GM20000 (cell line): Measurements from ENCODE around the gene CLK3.
A peak's percentile ranks its signal among the peaks of the same experiment; 100 is the strongest.
"Not testable (repeated sequence)": the region's sequence is repeated elsewhere in the genome, so short reads cannot be mapped to it uniquely, and the experiment has no call there.

Experiments
- DNase-seq: peaks from one replicate; pipeline ENCODE4 v3.0.0; 2012; ENCODE audit warnings: low spot score
- TF ChIP-seq, protein P1 (sequence below): IDR thresholded peaks from 2 replicates; pipeline ENCODE4 v1.5.1; 2012; ENCODE audit warnings: mild to moderate bottlenecking, control low read depth; ENCODE audit errors: extremely low read depth, missing control alignments

CLK3 gene

DNA sequence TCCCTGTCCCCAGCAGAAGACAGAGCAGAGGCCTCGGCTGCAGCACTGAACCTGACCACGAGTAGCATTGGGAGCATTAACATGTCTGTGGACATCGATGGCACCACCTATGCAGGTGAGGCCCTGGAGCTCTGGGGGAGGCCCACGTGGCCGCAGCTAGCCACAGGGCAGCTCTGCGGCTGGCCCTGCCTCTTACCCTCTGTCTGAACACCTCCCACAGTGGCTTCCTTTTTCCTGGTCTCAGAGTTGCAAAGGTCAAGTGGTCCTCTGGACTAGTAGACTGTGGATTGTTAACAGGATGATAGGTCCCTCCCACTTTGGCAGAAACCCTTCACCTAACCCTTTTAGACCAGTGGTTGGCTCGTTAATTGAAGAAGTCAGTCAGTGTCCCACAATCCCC lies 22.5 kb upstream of the CLK3 start:
- no peak for DNase-seq
- TF ChIP-seq, protein P1, sequence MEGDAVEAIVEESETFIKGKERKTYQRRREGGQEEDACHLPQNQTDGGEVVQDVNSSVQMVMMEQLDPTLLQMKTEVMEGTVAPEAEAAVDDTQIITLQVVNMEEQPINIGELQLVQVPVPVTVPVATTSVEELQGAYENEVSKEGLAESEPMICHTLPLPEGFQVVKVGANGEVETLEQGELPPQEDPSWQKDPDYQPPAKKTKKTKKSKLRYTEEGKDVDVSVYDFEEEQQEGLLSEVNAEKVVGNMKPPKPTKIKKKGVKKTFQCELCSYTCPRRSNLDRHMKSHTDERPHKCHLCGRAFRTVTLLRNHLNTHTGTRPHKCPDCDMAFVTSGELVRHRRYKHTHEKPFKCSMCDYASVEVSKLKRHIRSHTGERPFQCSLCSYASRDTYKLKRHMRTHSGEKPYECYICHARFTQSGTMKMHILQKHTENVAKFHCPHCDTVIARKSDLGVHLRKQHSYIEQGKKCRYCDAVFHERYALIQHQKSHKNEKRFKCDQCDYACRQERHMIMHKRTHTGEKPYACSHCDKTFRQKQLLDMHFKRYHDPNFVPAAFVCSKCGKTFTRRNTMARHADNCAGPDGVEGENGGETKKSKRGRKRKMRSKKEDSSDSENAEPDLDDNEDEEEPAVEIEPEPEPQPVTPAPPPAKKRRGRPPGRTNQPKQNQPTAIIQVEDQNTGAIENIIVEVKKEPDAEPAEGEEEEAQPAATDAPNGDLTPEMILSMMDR: no peak

DNA sequence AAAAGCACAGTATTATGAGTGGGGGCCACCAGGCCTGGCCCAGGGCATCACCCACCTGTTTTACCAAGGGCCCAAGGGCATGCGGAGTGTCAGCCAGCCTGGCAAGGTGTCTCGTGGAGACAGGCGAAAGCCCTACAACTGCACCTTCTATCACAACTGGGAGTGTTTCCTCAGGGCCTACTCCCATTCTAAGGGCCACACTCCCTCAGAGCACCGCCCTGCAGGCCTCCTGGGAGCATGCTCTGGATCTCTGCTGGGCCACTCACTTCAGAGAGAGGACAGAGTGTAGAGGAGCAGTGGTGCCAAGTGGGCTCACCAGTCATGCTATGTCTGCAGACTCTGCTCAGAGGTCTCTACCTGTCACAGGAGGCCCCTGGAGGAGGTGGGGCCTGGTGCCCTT lies 21.2 kb upstream of the CLK3 start:
- DNase-seq: no peak
- TF ChIP-seq, protein P1: no peak

DNA sequence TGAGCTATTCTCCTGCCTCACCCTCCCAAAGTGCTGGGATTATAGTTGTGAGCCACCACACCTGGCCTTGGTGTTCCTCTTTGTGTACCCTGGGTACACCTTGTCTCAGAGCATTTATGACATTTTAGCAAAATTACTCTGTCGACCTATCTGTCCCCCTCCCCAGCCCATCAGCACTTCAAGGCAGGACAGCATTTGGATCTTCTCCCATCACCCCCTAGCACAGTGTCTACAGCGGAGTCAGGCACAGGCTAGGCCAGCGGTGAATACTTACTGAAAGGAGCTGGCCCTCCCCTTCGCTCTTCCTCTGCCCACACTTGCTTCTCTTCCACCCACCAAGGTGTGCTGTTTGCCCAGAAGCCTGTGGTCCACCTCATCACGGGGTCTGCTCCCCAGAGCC lies 20.4 kb upstream of the CLK3 start:
- DNase-seq: no peak

DNA sequence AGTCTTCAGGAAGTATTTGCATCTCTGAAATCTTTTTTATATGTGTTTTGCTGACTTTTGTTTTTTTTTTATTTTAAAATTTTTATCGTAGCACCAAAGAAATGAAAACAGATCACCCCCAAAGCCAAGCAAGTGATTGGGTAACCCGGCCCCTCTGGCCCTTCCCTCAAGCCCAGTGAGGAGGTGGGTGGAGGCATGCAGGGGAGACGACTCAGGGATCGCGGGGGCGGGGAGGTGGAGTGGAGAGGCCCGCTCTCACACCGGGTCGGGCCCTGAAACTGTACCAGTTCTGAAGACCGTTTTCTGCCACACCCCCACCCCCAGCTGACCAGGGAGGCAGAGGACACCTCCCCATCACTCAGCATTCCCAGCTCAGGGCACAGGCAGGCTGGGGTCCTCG lies 18.9 kb upstream of the CLK3 start:
- not testable (repeated sequence) for DNase-seq

More for the DNA sequence above, 20.4 kb upstream of the CLK3 start:
- TF ChIP-seq, protein P1: no peak

DNA sequence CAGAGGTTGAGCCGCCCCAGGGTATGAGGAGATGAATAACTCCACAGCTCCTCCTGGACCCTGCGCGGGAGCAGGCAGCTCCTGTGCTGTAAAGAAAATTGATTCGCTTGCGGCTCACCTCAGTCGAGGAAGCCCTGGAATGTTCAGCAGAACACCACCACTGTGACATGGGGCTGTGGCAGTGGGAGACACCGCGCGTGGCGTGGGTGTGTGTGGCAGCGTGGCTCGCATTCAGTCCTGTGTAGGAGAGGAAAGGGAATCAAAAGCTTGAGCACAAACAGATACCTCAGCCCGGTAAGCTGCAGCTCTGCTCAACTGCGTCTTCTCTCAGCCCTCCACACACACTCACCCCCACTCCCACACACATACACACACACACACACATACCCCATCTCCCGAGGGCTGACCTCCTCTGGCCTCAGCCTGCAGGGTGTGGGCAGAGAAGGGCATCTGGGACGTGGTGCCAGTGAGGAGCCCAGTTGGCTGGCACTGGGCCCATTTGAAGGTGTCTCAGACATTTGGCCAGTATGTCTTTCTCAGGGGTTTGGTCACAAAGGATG lies 18.4 kb upstream of the CLK3 start:
- DNase-seq: not testable (repeated sequence)

DNA sequence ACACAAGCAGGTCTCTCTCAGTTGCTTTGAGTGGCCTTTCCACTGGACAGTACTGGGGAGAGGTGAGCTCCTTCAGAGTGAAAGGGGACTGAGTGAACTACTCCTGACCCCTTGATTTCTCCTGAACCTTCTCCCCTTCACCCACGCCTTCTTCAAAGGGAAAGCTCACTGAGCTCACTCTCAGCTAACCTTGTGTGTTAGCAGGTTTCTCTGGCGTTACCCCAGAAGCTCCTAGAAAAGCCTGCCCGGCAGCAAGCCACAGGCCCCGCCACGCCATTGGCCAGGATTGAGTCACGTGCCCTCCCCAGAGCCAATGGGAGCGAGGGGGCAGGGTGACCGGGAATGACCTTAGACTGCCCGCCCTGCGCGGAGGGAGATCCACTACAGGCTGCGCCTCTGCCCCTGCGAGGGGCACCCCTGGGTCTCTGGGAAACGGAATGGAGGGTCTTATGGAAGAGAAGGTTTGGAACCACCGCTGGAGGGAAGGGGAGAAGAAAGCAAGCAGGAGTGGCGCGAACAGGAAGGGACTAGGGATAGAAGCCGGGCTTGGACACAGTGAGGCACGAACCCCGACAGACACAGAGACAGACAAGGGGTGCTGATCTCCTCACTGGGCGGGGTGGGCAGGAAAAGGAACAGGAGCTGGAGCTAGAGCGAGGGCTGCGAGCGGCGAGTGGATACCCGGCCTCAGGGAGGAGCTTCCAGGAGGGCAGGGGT lies 17.4 kb upstream of the CLK3 start:
- peak; percentile 96 for DNase-seq
- TF ChIP-seq, protein P1: no peak

DNA sequence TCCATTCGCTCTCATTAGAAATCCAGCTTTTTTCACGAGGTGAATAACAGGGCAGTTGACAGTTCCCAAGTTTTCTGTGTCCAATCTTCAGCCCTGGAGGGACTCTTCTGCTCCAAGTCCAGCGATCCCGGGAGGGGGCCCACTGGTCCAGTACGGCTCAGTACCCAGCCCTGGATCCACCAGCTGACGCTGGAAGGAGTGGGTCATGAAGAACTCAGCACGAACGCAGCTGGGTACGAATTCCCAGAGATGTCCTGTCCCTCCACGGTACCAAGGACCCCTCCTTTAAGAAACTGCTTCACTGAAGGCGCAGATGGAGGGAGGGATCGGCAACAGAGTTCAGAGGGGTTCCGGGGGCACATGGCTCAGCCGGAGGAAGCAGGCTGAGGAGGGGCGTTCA lies 16.5 kb upstream of the CLK3 start:
- DNase-seq: no peak
- TF ChIP-seq, protein P1: no peak

DNA sequence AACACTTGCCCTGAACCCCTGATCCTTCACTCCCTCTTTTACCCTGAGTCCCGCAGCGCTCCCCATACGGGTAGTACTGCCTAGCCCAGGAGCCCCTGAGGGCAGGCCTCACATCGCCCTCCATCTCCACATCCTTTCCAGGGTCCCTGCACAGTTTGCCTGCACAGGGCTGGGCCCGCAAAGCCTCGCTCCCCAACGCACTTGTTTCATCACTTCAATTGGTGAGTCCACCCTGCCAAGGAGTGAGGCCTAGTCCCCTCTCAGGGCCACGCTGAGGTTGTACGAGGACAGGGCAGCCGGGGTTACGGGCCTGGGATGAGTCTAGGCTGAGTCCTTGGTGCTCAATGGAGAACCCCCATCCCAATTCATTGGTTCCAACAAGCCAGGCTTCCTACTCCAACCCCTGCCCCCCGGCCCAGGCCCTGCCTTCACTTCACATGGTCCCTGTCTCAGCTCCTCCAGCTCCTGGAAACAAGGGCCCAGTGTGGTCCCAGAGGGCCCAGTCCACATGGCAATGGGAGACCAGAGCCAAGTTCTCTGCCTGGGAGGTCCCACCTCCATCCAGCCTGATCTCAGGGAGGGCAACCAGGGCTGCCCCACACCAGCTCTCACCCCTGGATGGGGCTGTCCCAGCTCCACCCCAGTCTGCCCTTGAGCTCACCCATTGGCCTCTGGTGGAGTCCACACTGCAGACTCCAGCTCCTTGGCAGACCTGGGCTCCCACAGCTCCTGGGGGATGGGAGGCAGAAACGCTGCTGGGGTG lies 12.4 kb upstream of the CLK3 start:
- no peak for DNase-seq
- TF ChIP-seq, protein P1: no peak
